H1 (cell line): ENCODE data around the gene IGLL5.

ENCODE experiments used
- BACH1 ChIP-seq: IDR thresholded peaks from 2 replicates; pipeline ENCODE4 v1.6.1; 2012; ENCODE audit warnings: low read length, improper control_type of control experiment
- EP300 ChIP-seq, 2 experiments: IDR thresholded peaks; 1 replicate in 1 of 2; 2 replicates in 1 of 2; pipeline ENCODE4 v1.6.1; 2011 to 2012; ENCODE audit warnings: low read depth in 2 of 2, low read length in 2 of 2, mild to moderate bottlenecking in 2 of 2, borderline replicate concordance in 1 of 2, inconsistent platforms in 1 of 2, moderate library complexity in 1 of 2
- KDM5A ChIP-seq: fragments of 200-600 bp; IDR thresholded peaks from 2 replicates; pipeline ENCODE4 v1.7.1; 2012; ENCODE audit warnings: mild to moderate bottlenecking, low read length, inconsistent platforms, mixed read lengths
- POLR2A ChIP-seq, 2 experiments: IDR thresholded peaks; 1 replicate in 1 of 2; 2 replicates in 1 of 2; pipeline ENCODE4 v1.6.1; 2011; ENCODE audit warnings: low read depth in 2 of 2, low read length in 2 of 2, mild to moderate bottlenecking in 2 of 2; ENCODE audit errors: control extremely low read depth in 1 of 2
- RAD21 ChIP-seq, 2 experiments: IDR thresholded peaks in 1 of 2; conservative IDR thresholded peaks in 1 of 2; 2 replicates each; pipeline ENCODE4 v1.6.1; 2011; ENCODE audit warnings: low read depth in 2 of 2, low read length in 2 of 2, improper control_type of control experiment in 1 of 2, inconsistent platforms in 1 of 2, mild to moderate bottlenecking in 1 of 2, moderate library complexity in 1 of 2
- RBBP5 ChIP-seq: IDR thresholded peaks from 2 replicates; pipeline ENCODE4 v1.7.1; 2012; ENCODE audit warnings: low read depth, mild to moderate bottlenecking, inconsistent platforms, low read length, moderate library complexity, borderline replicate concordance
- RNF2 ChIP-seq: fragments of 200-900, 300-1000 bp; sonication (generic); IDR thresholded peaks from 2 replicates; pipeline ENCODE4 v1.7.1; 2016; ENCODE audit warnings: borderline replicate concordance, low read depth, mild to moderate bottlenecking, antibody characterized with exemption, low read length; ENCODE audit not compliant: poor library complexity, severe bottlenecking; ENCODE audit errors: missing control alignments
- SIN3A ChIP-seq, 2 experiments: IDR thresholded peaks in 1 of 2; conservative IDR thresholded peaks in 1 of 2; 2 replicates each; pipeline ENCODE4 v1.6.1; 2011 to 2012; ENCODE audit warnings: low read length in 2 of 2, improper control_type of control experiment in 1 of 2, low read depth in 1 of 2, mild to moderate bottlenecking in 1 of 2
- TBP ChIP-seq: IDR thresholded peaks from 2 replicates; pipeline ENCODE4 v1.6.1; 2011; ENCODE audit warnings: low read depth, low read length, improper control_type of control experiment
- YY1 ChIP-seq: IDR thresholded peaks from 2 replicates; pipeline ENCODE4 v1.6.1; 2011; ENCODE audit warnings: low read depth, mild to moderate bottlenecking, low read length
- TF ChIP-seq, protein P1 (sequence below), 3 experiments: IDR thresholded peaks; 1 replicate in 2 of 3; 2 replicates in 1 of 3; pipeline versions ENCODE4 v1.5.1 to v1.6.1; 2011; ENCODE audit warnings: low read length in 3 of 3, mild to moderate bottlenecking in 3 of 3, inconsistent platforms in 2 of 3, low read depth in 1 of 3, moderate library complexity in 1 of 3; ENCODE audit not compliant: insufficient read depth in 1 of 3; ENCODE audit errors: control extremely low read depth in 1 of 3

DNA sequence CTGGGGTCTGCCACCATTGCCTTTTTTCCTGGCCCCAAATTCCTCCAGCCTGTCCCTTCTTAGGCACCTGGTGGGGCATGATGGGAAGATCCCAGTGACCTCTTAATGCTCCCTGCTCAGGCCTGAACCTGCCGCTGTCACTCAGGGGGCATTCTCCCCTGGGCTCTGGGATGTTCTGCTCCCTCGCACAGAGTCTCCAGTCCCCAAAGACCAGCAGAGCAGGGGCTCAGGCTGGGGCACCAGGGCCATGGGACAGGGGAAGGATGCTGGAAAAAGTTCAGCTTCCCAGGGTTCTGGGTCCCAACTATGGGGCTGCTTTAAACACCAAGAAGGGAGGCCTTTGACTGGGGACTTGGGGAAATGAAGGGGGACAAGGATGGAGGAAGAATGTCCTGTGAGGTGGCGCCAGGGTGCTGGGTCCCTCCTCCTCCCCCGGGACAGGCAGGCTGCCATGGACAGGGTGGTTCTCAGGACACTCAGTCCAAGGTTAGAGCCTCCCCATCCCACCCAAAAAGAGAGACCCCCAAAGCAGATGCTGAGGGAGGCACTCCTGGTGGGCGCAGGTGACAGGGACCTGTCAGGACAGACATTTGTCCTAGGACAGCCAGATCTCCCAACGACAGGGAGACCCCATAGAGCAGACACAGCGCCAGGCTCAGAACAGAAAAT, 30.8 kb downstream of the IGLL5 start:
- TF ChIP-seq, protein P1, sequence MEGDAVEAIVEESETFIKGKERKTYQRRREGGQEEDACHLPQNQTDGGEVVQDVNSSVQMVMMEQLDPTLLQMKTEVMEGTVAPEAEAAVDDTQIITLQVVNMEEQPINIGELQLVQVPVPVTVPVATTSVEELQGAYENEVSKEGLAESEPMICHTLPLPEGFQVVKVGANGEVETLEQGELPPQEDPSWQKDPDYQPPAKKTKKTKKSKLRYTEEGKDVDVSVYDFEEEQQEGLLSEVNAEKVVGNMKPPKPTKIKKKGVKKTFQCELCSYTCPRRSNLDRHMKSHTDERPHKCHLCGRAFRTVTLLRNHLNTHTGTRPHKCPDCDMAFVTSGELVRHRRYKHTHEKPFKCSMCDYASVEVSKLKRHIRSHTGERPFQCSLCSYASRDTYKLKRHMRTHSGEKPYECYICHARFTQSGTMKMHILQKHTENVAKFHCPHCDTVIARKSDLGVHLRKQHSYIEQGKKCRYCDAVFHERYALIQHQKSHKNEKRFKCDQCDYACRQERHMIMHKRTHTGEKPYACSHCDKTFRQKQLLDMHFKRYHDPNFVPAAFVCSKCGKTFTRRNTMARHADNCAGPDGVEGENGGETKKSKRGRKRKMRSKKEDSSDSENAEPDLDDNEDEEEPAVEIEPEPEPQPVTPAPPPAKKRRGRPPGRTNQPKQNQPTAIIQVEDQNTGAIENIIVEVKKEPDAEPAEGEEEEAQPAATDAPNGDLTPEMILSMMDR (IDR thresholded peaks at IDR 0.05; ENCODE audit: control extremely low read depth in 1 of 3, insufficient read depth in 1 of 3, low read depth in 1 of 3, low read length in 3 of 3) = no peak
- TF ChIP-seq RBBP5 (no peak), BACH1 (no peak), RAD21 (IDR thresholded peaks at IDR 0.05 in 1 of 2, conservative IDR thresholded peaks at IDR 0.05 in 1 of 2; ENCODE audit: low read depth in 2 of 2, low read length in 2 of 2) (no peak), EP300 (IDR thresholded peaks at IDR 0.05; ENCODE audit: borderline replicate concordance in 1 of 2, low read depth in 2 of 2, low read length in 2 of 2) (no peak), RNF2 (no peak), POLR2A (IDR thresholded peaks at IDR 0.05; ENCODE audit: control extremely low read depth in 1 of 2, low read depth in 2 of 2, low read length in 2 of 2) (no peak), YY1 (no peak), TBP (no peak), KDM5A (no peak), SIN3A (conservative IDR thresholded peaks at IDR 0.05 in 1 of 2, IDR thresholded peaks at IDR 0.05 in 1 of 2; ENCODE audit: low read depth in 1 of 2, low read length in 2 of 2) (no peak)
